Hematopoietic multipotent progenitor cell treated with erythropoietin and hydrocortisone succinate and interleukin-3 and kit ligand, for 6 days (in vitro differentiated cells): Measurements from ENCODE around the gene CNBD2.
"Not testable (repeated sequence)": the region's sequence is repeated elsewhere in the genome, so short reads cannot be mapped to it uniquely, and the experiment has no call there.

Experiments
- DNase-seq: peaks from one replicate; pipeline ENCODE4 v3.0.0-alpha.2; 2015

Gene CNBD2

GRCh38 chr20:36028106-36028808, 59.9 kb downstream of the CNBD2 start:
- no peak for DNase-seq

- no peak for DNase-seq
Measured at GRCh38 chr20:36030149-36030548, 61.8 kb downstream of the CNBD2 start.

GRCh38 chr20:36031806-36032205, 63.4 kb downstream of the CNBD2 start:
- DNase-seq: no peak

- no peak for DNase-seq
Measured at GRCh38 chr20:36034875-36035274, 66.5 kb downstream of the CNBD2 start.

- no peak for DNase-seq
Measured at GRCh38 chr20:36035745-36036144, 67.4 kb downstream of the CNBD2 start.

- DNase-seq: no peak
Measured at GRCh38 chr20:36036688-36037087, 68.3 kb downstream of the CNBD2 start.

- DNase-seq: no peak
Measured at GRCh38 chr20:36040571-36040970, 72.2 kb downstream of the CNBD2 start.

GRCh38 chr20:36043441-36043840, 75.1 kb downstream of the CNBD2 start:
- no peak for DNase-seq

GRCh38 chr20:36043892-36044515, 75.6 kb downstream of the CNBD2 start:
- no peak for DNase-seq

GRCh38 chr20:36045373-36045714, 77.0 kb downstream of the CNBD2 start:
- DNase-seq: no peak

GRCh38 chr20:36046073-36046798, 77.8 kb downstream of the CNBD2 start:
- not testable (repeated sequence) for DNase-seq

GRCh38 chr20:36049408-36049807, 81.0 kb downstream of the CNBD2 start:
- DNase-seq: not testable (repeated sequence)

GRCh38 chr20:36050436-36051317, 82.3 kb downstream of the CNBD2 start:
- peak; percentile 96 for DNase-seq

GRCh38 chr20:36051318-36052116, 83.1 kb downstream of the CNBD2 start:
- peak; percentile 39 for DNase-seq

- no peak for DNase-seq
Measured at GRCh38 chr20:36052117-36052513, 83.7 kb downstream of the CNBD2 start.

GRCh38 chr20:36053863-36054518, 85.6 kb downstream of the CNBD2 start:
- not testable (repeated sequence) for DNase-seq

- no peak for DNase-seq
Measured at GRCh38 chr20:36055145-36055544, 86.8 kb downstream of the CNBD2 start.

GRCh38 chr20:36060676-36061075, 92.3 kb downstream of the CNBD2 start:
- DNase-seq: no peak

- DNase-seq: no peak
Measured at GRCh38 chr20:36061754-36062153, 93.4 kb downstream of the CNBD2 start.

GRCh38 chr20:36062799-36063198, 94.4 kb downstream of the CNBD2 start:
- DNase-seq: no peak

- no peak for DNase-seq
Measured at GRCh38 chr20:36063916-36064657, 95.7 kb downstream of the CNBD2 start.
